Panc1 (cell line): ENCODE data around the gene CABP4.

Source experiments
- TCF7L2 ChIP-seq: IDR thresholded peaks from 2 replicates; pipeline ENCODE4 v1.6.1; 2011; ENCODE audit warnings: mild to moderate bottlenecking, low read depth, low read length, inconsistent platforms
- TF ChIP-seq, protein P1 (sequence below): fragments of 450-650 bp; IDR thresholded peaks from 2 replicates; pipeline ENCODE4 v1.5.1; 2017; ENCODE audit warnings: mild to moderate bottlenecking
- TF ChIP-seq, protein P2 (sequence below), 2 experiments: IDR thresholded peaks; 2 replicates each; pipeline ENCODE4 v1.6.1; 2011 to 2012; ENCODE audit warnings: low read depth in 2 of 2, control low read depth in 1 of 2, low read length in 1 of 2, mild to moderate bottlenecking in 1 of 2, moderate library complexity in 1 of 2; ENCODE audit not compliant: insufficient read depth in 1 of 2

DNA sequence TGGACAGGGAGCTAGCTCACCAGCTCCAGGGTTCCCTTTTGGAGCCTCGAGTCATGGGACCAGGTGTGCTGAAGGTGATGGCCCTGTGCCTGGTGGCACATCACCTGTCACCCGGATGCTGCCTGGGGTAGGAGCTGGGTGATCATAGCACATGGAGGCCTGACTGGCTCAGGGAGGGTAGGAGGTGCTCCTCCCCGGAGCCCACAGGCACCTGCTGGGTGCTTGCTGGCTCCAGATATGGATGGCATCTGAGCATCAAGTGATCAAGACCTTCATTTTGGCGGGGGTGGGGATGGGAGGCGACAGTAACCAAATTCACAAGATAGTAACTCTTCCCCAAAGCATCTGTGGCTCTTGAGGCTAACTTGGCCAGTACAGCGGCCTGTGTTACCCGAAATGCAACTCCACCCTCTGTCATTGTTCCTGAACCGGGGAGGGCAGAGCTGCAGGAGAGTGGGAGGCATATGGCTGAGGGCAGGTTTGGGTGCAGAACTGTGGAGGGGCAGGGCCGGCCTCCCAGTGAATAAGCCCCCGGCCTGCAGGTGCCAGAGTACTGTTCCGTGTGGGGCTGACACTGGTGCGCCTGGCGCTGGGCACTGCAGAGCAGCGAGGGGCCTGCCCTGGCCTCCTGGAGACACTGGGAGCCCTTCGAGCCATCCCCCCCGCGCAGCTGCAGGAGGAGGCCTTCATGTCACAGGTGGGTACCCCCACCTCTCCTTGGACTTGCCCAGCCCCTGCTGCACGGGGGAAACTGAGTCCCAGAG lies 46.5 kb upstream of the CABP4 start:
- TF ChIP-seq, protein P1, sequence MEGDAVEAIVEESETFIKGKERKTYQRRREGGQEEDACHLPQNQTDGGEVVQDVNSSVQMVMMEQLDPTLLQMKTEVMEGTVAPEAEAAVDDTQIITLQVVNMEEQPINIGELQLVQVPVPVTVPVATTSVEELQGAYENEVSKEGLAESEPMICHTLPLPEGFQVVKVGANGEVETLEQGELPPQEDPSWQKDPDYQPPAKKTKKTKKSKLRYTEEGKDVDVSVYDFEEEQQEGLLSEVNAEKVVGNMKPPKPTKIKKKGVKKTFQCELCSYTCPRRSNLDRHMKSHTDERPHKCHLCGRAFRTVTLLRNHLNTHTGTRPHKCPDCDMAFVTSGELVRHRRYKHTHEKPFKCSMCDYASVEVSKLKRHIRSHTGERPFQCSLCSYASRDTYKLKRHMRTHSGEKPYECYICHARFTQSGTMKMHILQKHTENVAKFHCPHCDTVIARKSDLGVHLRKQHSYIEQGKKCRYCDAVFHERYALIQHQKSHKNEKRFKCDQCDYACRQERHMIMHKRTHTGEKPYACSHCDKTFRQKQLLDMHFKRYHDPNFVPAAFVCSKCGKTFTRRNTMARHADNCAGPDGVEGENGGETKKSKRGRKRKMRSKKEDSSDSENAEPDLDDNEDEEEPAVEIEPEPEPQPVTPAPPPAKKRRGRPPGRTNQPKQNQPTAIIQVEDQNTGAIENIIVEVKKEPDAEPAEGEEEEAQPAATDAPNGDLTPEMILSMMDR, result no peak
- no peak for TF ChIP-seq TCF7L2
- TF ChIP-seq, protein P2, sequence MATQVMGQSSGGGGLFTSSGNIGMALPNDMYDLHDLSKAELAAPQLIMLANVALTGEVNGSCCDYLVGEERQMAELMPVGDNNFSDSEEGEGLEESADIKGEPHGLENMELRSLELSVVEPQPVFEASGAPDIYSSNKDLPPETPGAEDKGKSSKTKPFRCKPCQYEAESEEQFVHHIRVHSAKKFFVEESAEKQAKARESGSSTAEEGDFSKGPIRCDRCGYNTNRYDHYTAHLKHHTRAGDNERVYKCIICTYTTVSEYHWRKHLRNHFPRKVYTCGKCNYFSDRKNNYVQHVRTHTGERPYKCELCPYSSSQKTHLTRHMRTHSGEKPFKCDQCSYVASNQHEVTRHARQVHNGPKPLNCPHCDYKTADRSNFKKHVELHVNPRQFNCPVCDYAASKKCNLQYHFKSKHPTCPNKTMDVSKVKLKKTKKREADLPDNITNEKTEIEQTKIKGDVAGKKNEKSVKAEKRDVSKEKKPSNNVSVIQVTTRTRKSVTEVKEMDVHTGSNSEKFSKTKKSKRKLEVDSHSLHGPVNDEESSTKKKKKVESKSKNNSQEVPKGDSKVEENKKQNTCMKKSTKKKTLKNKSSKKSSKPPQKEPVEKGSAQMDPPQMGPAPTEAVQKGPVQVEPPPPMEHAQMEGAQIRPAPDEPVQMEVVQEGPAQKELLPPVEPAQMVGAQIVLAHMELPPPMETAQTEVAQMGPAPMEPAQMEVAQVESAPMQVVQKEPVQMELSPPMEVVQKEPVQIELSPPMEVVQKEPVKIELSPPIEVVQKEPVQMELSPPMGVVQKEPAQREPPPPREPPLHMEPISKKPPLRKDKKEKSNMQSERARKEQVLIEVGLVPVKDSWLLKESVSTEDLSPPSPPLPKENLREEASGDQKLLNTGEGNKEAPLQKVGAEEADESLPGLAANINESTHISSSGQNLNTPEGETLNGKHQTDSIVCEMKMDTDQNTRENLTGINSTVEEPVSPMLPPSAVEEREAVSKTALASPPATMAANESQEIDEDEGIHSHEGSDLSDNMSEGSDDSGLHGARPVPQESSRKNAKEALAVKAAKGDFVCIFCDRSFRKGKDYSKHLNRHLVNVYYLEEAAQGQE (IDR thresholded peaks at IDR 0.05; ENCODE audit: insufficient read depth in 1 of 2, low read depth in 2 of 2, low read length in 1 of 2), result no peak
